ENCODE measurements around the gene TP53INP2.

DNA sequence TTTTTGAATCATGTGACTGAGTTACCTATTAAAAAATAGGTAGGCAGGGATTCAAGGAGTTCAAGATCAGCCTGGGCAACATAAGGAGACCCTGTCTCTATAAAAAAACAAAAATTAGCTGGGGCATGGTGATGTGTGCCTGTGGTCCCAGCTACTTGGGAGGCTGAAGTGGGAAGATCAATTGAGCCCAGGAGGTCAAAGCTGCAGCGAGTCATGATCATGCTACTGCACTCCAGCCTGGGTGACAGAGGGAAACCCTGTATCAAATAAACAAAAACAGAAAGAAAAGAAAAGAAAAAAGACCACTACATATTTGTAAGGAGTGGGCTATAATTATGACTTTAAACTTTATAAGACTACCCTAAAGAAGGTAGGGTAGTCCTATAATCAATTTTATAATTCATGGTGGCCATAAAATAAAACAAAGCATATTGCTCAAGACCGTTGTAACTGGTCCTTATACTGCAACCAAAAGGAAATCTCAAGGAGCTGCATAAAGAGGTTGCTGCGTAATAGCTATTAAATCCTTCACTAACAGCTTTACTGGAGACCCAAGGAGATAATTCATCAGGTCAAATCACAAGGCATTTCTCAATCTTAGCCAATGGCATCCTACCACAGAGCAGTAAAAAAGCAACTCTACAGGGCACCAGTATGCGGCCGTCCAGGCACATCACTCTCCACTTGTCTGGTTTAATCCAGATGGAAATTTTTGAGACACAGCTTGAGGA, 40.8 kb upstream of the TP53INP2 start:
- TF ChIP-seq, protein P1, sequence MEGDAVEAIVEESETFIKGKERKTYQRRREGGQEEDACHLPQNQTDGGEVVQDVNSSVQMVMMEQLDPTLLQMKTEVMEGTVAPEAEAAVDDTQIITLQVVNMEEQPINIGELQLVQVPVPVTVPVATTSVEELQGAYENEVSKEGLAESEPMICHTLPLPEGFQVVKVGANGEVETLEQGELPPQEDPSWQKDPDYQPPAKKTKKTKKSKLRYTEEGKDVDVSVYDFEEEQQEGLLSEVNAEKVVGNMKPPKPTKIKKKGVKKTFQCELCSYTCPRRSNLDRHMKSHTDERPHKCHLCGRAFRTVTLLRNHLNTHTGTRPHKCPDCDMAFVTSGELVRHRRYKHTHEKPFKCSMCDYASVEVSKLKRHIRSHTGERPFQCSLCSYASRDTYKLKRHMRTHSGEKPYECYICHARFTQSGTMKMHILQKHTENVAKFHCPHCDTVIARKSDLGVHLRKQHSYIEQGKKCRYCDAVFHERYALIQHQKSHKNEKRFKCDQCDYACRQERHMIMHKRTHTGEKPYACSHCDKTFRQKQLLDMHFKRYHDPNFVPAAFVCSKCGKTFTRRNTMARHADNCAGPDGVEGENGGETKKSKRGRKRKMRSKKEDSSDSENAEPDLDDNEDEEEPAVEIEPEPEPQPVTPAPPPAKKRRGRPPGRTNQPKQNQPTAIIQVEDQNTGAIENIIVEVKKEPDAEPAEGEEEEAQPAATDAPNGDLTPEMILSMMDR (IDR thresholded peaks at IDR 0.05): no peak
- TF ChIP-seq SIN3A (IDR thresholded peaks at IDR 0.05; ENCODE audit: borderline replicate concordance, insufficient read depth, low read depth, low read length) (no peak), POLR2AphosphoS5 (IDR thresholded peaks at IDR 0.05; ENCODE audit: low read depth, low read length) (no peak)
- TF ChIP-seq, protein P2, sequence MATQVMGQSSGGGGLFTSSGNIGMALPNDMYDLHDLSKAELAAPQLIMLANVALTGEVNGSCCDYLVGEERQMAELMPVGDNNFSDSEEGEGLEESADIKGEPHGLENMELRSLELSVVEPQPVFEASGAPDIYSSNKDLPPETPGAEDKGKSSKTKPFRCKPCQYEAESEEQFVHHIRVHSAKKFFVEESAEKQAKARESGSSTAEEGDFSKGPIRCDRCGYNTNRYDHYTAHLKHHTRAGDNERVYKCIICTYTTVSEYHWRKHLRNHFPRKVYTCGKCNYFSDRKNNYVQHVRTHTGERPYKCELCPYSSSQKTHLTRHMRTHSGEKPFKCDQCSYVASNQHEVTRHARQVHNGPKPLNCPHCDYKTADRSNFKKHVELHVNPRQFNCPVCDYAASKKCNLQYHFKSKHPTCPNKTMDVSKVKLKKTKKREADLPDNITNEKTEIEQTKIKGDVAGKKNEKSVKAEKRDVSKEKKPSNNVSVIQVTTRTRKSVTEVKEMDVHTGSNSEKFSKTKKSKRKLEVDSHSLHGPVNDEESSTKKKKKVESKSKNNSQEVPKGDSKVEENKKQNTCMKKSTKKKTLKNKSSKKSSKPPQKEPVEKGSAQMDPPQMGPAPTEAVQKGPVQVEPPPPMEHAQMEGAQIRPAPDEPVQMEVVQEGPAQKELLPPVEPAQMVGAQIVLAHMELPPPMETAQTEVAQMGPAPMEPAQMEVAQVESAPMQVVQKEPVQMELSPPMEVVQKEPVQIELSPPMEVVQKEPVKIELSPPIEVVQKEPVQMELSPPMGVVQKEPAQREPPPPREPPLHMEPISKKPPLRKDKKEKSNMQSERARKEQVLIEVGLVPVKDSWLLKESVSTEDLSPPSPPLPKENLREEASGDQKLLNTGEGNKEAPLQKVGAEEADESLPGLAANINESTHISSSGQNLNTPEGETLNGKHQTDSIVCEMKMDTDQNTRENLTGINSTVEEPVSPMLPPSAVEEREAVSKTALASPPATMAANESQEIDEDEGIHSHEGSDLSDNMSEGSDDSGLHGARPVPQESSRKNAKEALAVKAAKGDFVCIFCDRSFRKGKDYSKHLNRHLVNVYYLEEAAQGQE (IDR thresholded peaks at IDR 0.05; ENCODE audit: insufficient read depth in 1 of 2, low read depth in 2 of 2, low read length in 1 of 2): no peak

All from Panc1 (cell line).